Spleen (tissue), 11 donors: Measurements from ENCODE around the gene CFP. TPM values are rescaled to one million over a fixed set of nuclear protein-coding genes. Genes with fewer than 3 reads are reported as not detected.

Experiments used
- DNase-seq: peaks from one replicate; pipeline ENCODE4 v3.0.0-alpha.2; 2020
- H3K27ac ChIP-seq, 8 donors: fragments of 200-600 bp; sonication (generic) in 7 of 8; 1 replicate in 4 of 8; 2 replicates in 4 of 8; pipeline versions ENCODE4 v1.5.0 to v1.8.0; 2016 to 2021; ENCODE audit warnings: inconsistent platforms in 4 of 8, mild to moderate bottlenecking in 4 of 8, moderate library complexity in 1 of 8
- H3K27me3 ChIP-seq, 7 donors: fragments of 200-600 bp; sonication (generic) in 6 of 7; replicated peaks in 1 of 7; 1 replicate in 4 of 7; 2 replicates in 3 of 7; pipeline versions ENCODE4 v1.5.0 to v1.8.0; 2016 to 2021; ENCODE audit warnings: inconsistent platforms in 3 of 7, mild to moderate bottlenecking in 1 of 7
- H3K36me3 ChIP-seq, 6 donors: fragments of 200-600 bp; sonication (generic) in 5 of 6; 1 replicate in 4 of 6; 2 replicates in 2 of 6; pipeline versions ENCODE4 v1.5.0 to v1.8.0; 2016 to 2021; ENCODE audit warnings: inconsistent platforms in 2 of 6
- H3K4me1 ChIP-seq, 6 donors: fragments of 200-600 bp; sonication (generic) in 5 of 6; 1 replicate in 3 of 6; 2 replicates in 3 of 6; pipeline versions ENCODE4 v1.5.0 to v1.8.0; 2016 to 2021; ENCODE audit warnings: inconsistent platforms in 3 of 6
- H3K4me3 ChIP-seq, 8 donors: fragments of 200-600 bp; sonication (generic) in 7 of 8; 1 replicate in 4 of 8; 2 replicates in 4 of 8; pipeline versions ENCODE4 v1.5.0 to v1.8.0; 2016 to 2021; ENCODE audit warnings: inconsistent platforms in 4 of 8, mild to moderate bottlenecking in 4 of 8, moderate library complexity in 2 of 8
- H3K9me3 ChIP-seq, 8 donors: fragments of 200-600 bp; sonication (generic) in 7 of 8; 1 replicate in 4 of 8; 2 replicates in 4 of 8; pipeline versions ENCODE4 v1.5.0 to v1.8.0; 2016 to 2021; ENCODE audit warnings: inconsistent platforms in 4 of 8
- CTCF ChIP-seq, 11 experiments: fragments of 200-600 bp in 7 of 11; fragments of 450-650 bp in 4 of 11; sonication (generic) in 4 of 11; IDR thresholded peaks in 8 of 11; conservative IDR thresholded peaks in 3 of 11; 1 replicate in 7 of 11; 2 replicates in 4 of 11; pipeline versions ENCODE4 v1.4.0 to v1.8.0; 2016 to 2021; ENCODE audit warnings: antibody characterized with exemption in 11 of 11, inconsistent platforms in 4 of 11, mild to moderate bottlenecking in 1 of 11
- POLR2A ChIP-seq, 3 donors: fragments of 450-650 bp; IDR thresholded peaks; one replicate each; pipeline ENCODE4 v1.5.1; 2017; ENCODE audit warnings: antibody characterized with exemption in 3 of 3, mild to moderate bottlenecking in 1 of 3
- POLR2AphosphoS5 ChIP-seq, 3 donors: sonication (generic); formaldehyde crosslinking; IDR thresholded peaks; one replicate each; pipeline ENCODE4 v1.5.1; 2017; ENCODE audit warnings: antibody characterized with exemption in 3 of 3
- WGBS, 5 donors: extraction: QIAGEN DNeasy Blood & Tissue Kit in 3 of 5; methylation state at CpG; one replicate each; pipeline versions ENCODE4 v1.1.5 to v1.1.7; 2013 to 2018; 5-methylcytosine and 5-hydroxymethylcytosine counted together
- intact Hi-C: fragments of 100-400 bp; cut with DNase I; formaldehyde crosslinking; loops from one replicate; pipeline ENCODE4 v1.15.0; 2023; ENCODE audit warnings: low total_unique reads
- polyA plus RNA-seq, 3 donors: library from polyadenylated mRNA; stranded (reverse); fragments of 200-250 nt; gene quantifications; one replicate each; pipeline ENCODE4 v1.2.1, GENCODE V29; 2013
- total RNA-seq, 7 donors: library from RNA; depleted of rRNA in 3 of 7; stranded (reverse); fragments of >200 nt in 3 of 7; fragmentation: NEBNext Ultra II Directional in 4 of 7; extraction: Animal tissue kit (Norgen Biotek cat#: 25700) in 4 of 7; gene quantifications; one replicate each; pipeline versions ENCODE4 v1.1.0 to v1.2.1, GENCODE V29; 2016 to 2021
- donor health status: healthy with polysubstance abuse.
- donor health status: DM: no; HTN: no; CAD: no; lungs with moderate emphysema.
- donor health status: DM: no; HTN: no; CAD: no.
- donor health status: Bipolar disorder and iron deficiency.
- donor health status: healthy.
- donor health status: DM: no; HTN: no; CAD: no.
- donor health status: DM: yes; HTN: yes; CAD: no.

The CFP gene
- total and polyA plus RNA-seq, 10 donors: 25.3 to 180 (median 115) TPM

GRCh38 chrX:47646636-47647035, 16.9 kb upstream of the CFP start:
- intact Hi-C loops: no loop called here
- H3K27ac ChIP-seq: no peak overlapping the region
- no peaks in the 10 kb centered on the region for H3K27me3 ChIP-seq
- H3K4me3 ChIP-seq: no peak overlapping the region
- WGBS, 5 donors: 68 to 85% (median 81%) methylated on average over 6 of the region's 6 CpGs
- peaks cover 0 to 8% (median 0%) of the 10 kb centered on the region in 6 donors for H3K36me3 ChIP-seq
- DNase-seq: no peak
- H3K4me1 ChIP-seq: peaks cover 0 to 56% (median 27%) of the 10 kb centered on the region in 6 donors
- H3K9me3 ChIP-seq: no peaks in the 10 kb centered on the region
- no peak for TF ChIP-seq POLR2AphosphoS5 (IDR thresholded peaks at IDR 0.05)
- no peak for TF ChIP-seq POLR2A (IDR thresholded peaks at IDR 0.05)
- TF ChIP-seq CTCF (IDR thresholded peaks at IDR 0.05 in 8 of 11, conservative IDR thresholded peaks at IDR 0.05 in 3 of 11): no peak

GRCh38 chrX:47645530-47645929, 15.8 kb upstream of the CFP start:
- no peak for DNase-seq
- intact Hi-C loops: no loop called here
- peak overlapping the region in 3 of 8 donors; percentile 16 to 51 (median 43) for H3K27ac ChIP-seq

GRCh38 chrX:47644557-47645091, 14.9 kb upstream of the CFP start:
- Histone ChIP-seq H3K4me1 (peaks cover 0 to 47% (median 22%) of the 10 kb centered on the region in 6 donors), H3K27ac (peak overlapping the region in 4 of 8 donors; percentile 27 to 55 (median 42)), H3K4me3 (no peak overlapping the region), H3K36me3 (peaks cover 0 to 28% (median 13%) of the 10 kb centered on the region in 6 donors), H3K27me3 (no peaks in the 10 kb centered on the region), H3K9me3 (peaks cover 0 to 12% (median 0%) of the 10 kb centered on the region in 8 donors)
- TF ChIP-seq POLR2A (IDR thresholded peaks at IDR 0.05): no peak
- peak in 10 of 11 experiments; percentile 6 to 45 (median 27) for TF ChIP-seq CTCF (IDR thresholded peaks at IDR 0.05 in 8 of 11, conservative IDR thresholded peaks at IDR 0.05 in 3 of 11)
- 56 to 81% (median 70%) methylated on average over 12 of the region's 12 CpGs for WGBS, 5 donors
- intact Hi-C loops: no loop called here
- no peak for DNase-seq

More at GRCh38 chrX:47645530-47645929, 15.8 kb upstream of the CFP start:
- Histone ChIP-seq H3K36me3 (peaks cover 0 to 19% (median 4%) of the 10 kb centered on the region in 6 donors), H3K4me3 (no peak overlapping the region), H3K27me3 (no peaks in the 10 kb centered on the region), H3K4me1 (peaks cover 0 to 49% (median 22%) of the 10 kb centered on the region in 6 donors), H3K9me3 (peaks cover 0 to 4% (median 0%) of the 10 kb centered on the region in 8 donors)
- TF ChIP-seq POLR2AphosphoS5 (IDR thresholded peaks at IDR 0.05): no peak
- TF ChIP-seq POLR2A (IDR thresholded peaks at IDR 0.05): no peak
- 78 to 88% (median 81%) methylated on average over 10 of the region's 10 CpGs for WGBS, 5 donors

GRCh38 chrX:47643926-47644325, 14.2 kb upstream of the CFP start:
- H3K36me3 ChIP-seq: peaks cover 0 to 35% (median 17%) of the 10 kb centered on the region in 6 donors
- no peak for TF ChIP-seq POLR2AphosphoS5 (IDR thresholded peaks at IDR 0.05)
- no peak for TF ChIP-seq POLR2A (IDR thresholded peaks at IDR 0.05)
- peak in 9 of 11 experiments; percentile 0 to 42 (median 31) for TF ChIP-seq CTCF (IDR thresholded peaks at IDR 0.05 in 8 of 11, conservative IDR thresholded peaks at IDR 0.05 in 3 of 11)
- intact Hi-C loops: no loop called here
- peak overlapping the region in 5 of 8 donors; percentile 5 to 55 (median 40) for H3K27ac ChIP-seq
- DNase-seq: no peak
- 31 to 58% (median 39%) methylated on average over 2 of the region's 2 CpGs for WGBS, 5 donors
- H3K4me1 ChIP-seq: peaks cover 0 to 40% (median 19%) of the 10 kb centered on the region in 6 donors
- H3K4me3 ChIP-seq: no peak overlapping the region
- H3K9me3 ChIP-seq: peaks cover 0 to 15% (median 0%) of the 10 kb centered on the region in 8 donors
- H3K27me3 ChIP-seq: no peaks in the 10 kb centered on the region
